GM12865 (cell line): ENCODE measurements around the gene ERF.

Experiments
- DNase-seq: peaks from one replicate; pipeline ENCODE4 v3.0.0; 2010; ENCODE audit warnings: low read depth
- H3K4me3 ChIP-seq: 2 replicates; pipeline ENCODE4 v1.5.1; 2011; ENCODE audit warnings: mild to moderate bottlenecking, low read depth, low read length, control low read depth
- CTCF ChIP-seq: IDR thresholded peaks from 2 replicates; pipeline ENCODE4 v1.5.1; 2011; ENCODE audit warnings: low read length, control low read depth, low read depth, inconsistent platforms; ENCODE audit not compliant: insufficient read depth; ENCODE audit errors: missing control alignments

ERF gene

GRCh38 chr19:42279155-42279901 lies 24.4 kb upstream of the ERF start:
- DNase-seq, result no peak
- no peak for TF ChIP-seq CTCF
- peak overlapping the region; percentile 95 for H3K4me3 ChIP-seq

- no peak overlapping the region for H3K4me3 ChIP-seq
- no peak for TF ChIP-seq CTCF
Measured at GRCh38 chr19:42278452-42279154, 23.7 kb upstream of the ERF start.

GRCh38 chr19:42277821-42278451 lies 23.0 kb upstream of the ERF start:
- DNase-seq, result no peak
- no peak overlapping the region for H3K4me3 ChIP-seq
- no peak for TF ChIP-seq CTCF

More at GRCh38 chr19:42278452-42279154, 23.7 kb upstream of the ERF start:
- no peak for DNase-seq

- DNase-seq, result peak; percentile 64
- TF ChIP-seq CTCF, result no peak
- no peak overlapping the region for H3K4me3 ChIP-seq
Measured at GRCh38 chr19:42276821-42277220, 21.9 kb upstream of the ERF start.

GRCh38 chr19:42276284-42276683 lies 21.4 kb upstream of the ERF start:
- no peak for DNase-seq
- H3K4me3 ChIP-seq, result no peak overlapping the region
- no peak for TF ChIP-seq CTCF

- TF ChIP-seq CTCF, result no peak
- DNase-seq, result no peak
- H3K4me3 ChIP-seq, result no peak overlapping the region
Measured at GRCh38 chr19:42275517-42275916, 20.6 kb upstream of the ERF start.

GRCh38 chr19:42275103-42275502 lies 20.2 kb upstream of the ERF start:
- H3K4me3 ChIP-seq, result no peak overlapping the region
- no peak for DNase-seq
- TF ChIP-seq CTCF, result no peak
